Erythroblast (primary cell): Measurements from ENCODE around the gene ENTPD1.
"Not testable (repeated sequence)": the region's sequence is repeated elsewhere in the genome, so short reads cannot be mapped to it uniquely, and the experiment has no call there.

Experiments used
- DNase-seq, 2 experiments: peaks; one replicate each; lab custom pipeline; 2025; lab: John Stamatoyannopoulos, UW
- GATA1 ChIP-seq: IDR thresholded peaks from 2 replicates; pipeline ENCODE4 v1.6.1; 2011; ENCODE audit warnings: low read depth, mild to moderate bottlenecking, control low read depth, low read length, moderate library complexity
- POLR2A ChIP-seq: IDR thresholded peaks from 2 replicates; pipeline ENCODE4 v1.6.1; 2011; ENCODE audit warnings: mild to moderate bottlenecking, low read length

ENTPD1 gene

GRCh38 chr10:95896071-95896850 lies 140.3 kb downstream of the ENTPD1 start:
- DNase-seq: no peak
- TF ChIP-seq GATA1: no peak
- no peak for TF ChIP-seq POLR2A

- DNase-seq: not testable (repeated sequence)
Observed at GRCh38 chr10:95905897-95906580, 150.1 kb downstream of the ENTPD1 start.

GRCh38 chr10:95906677-95907455 lies 150.9 kb downstream of the ENTPD1 start:
- TF ChIP-seq POLR2A (no peak), GATA1 (no peak)

GRCh38 chr10:95907456-95908253 lies 151.7 kb downstream of the ENTPD1 start, which contains the start of gene CC2D2B:
CC2D2B (plus strand) TSS chr10:95907975; CDS start chr10:95911324, 3,349 bp downstream.
- DNase-seq: peak; percentile 82 to 84
- TF ChIP-seq POLR2A (peak; percentile 48), GATA1 (no peak)

More at GRCh38 chr10:95906677-95907455, 150.9 kb downstream of the ENTPD1 start:
- DNase-seq: peak; percentile 69 to 74

GRCh38 chr10:95908450-95908849 lies 152.5 kb downstream of the ENTPD1 start:
- no peak for DNase-seq
- TF ChIP-seq POLR2A (no peak), GATA1 (no peak)

GRCh38 chr10:95909561-95909960 lies 153.6 kb downstream of the ENTPD1 start:
- no peak for DNase-seq
- TF ChIP-seq GATA1 (no peak), POLR2A (no peak)

GRCh38 chr10:95916039-95916438 lies 160.1 kb downstream of the ENTPD1 start:
- not testable (repeated sequence) for DNase-seq
